ENCODE results near the gene SRRM5.

DNA sequence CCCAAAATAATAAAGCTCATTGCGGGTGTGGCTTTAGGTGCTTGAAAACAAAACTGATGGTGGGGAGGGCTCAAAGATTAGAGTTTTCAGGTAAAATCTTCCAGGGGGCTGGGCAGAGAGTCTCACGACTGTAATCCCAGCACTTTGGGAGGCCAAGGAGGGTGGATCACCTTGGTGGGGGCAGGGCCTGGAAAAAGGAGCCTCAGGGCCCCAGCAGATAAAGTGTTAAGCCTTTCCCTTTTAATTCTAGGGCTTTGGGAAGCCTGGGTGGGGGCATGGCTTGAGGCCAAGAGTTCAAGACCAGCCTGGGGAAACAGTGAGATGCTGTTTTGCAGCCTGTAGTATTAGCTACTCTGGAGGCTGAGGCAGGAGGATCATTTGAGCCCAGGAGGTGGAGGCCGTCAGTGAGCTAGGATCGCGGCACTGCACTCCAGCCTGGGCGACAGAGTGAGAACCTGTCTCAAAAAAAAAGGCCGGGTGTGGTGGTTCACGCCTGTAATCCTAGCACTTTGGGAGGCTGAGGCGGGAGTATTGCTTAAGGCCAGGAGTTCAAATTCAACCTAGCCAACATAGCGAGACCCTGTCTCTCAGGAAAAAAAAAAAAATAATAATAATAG is 17.7 kb upstream of the SRRM5 start:
- TF ChIP-seq, protein P1, sequence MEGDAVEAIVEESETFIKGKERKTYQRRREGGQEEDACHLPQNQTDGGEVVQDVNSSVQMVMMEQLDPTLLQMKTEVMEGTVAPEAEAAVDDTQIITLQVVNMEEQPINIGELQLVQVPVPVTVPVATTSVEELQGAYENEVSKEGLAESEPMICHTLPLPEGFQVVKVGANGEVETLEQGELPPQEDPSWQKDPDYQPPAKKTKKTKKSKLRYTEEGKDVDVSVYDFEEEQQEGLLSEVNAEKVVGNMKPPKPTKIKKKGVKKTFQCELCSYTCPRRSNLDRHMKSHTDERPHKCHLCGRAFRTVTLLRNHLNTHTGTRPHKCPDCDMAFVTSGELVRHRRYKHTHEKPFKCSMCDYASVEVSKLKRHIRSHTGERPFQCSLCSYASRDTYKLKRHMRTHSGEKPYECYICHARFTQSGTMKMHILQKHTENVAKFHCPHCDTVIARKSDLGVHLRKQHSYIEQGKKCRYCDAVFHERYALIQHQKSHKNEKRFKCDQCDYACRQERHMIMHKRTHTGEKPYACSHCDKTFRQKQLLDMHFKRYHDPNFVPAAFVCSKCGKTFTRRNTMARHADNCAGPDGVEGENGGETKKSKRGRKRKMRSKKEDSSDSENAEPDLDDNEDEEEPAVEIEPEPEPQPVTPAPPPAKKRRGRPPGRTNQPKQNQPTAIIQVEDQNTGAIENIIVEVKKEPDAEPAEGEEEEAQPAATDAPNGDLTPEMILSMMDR (IDR thresholded peaks at IDR 0.05; ENCODE audit: low read depth, low read length) = no peak
- no peak for TF ChIP-seq MYC (IDR thresholded peaks at IDR 0.05; ENCODE audit: low read depth, low read length)
- TF ChIP-seq, protein P2, sequence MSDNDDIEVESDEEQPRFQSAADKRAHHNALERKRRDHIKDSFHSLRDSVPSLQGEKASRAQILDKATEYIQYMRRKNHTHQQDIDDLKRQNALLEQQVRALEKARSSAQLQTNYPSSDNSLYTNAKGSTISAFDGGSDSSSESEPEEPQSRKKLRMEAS (IDR thresholded peaks at IDR 0.05; ENCODE audit: low read depth, low read length) = no peak
- no peak for TF ChIP-seq POLR2A (IDR thresholded peaks at IDR 0.05; ENCODE audit: extremely low read depth, insufficient read length)

Data from NB4 (cell line).